K562 (cell line): ENCODE data around the gene PTH1R.

Experiments
- CTCF ChIP-seq, 3 experiments: IDR thresholded peaks in 2 of 3; conservative IDR thresholded peaks in 1 of 3; 2 replicates each; pipeline ENCODE4 v1.5.1; 2011 to 2012; ENCODE audit warnings: low read length in 3 of 3, mild to moderate bottlenecking in 3 of 3, control low read depth in 2 of 3, improper control_type of control experiment in 1 of 3, inconsistent platforms in 1 of 3, low read depth in 1 of 3, mixed read lengths in 1 of 3, moderate library complexity in 1 of 3; ENCODE audit not compliant: insufficient read depth in 2 of 3
- POLR2A ChIP-seq: fragments of 450-650 bp; conservative IDR thresholded peaks from 2 replicates; pipeline ENCODE4 v1.6.1; 2016
- TAF1 ChIP-seq: IDR thresholded peaks from 2 replicates; pipeline ENCODE4 v1.6.1; 2011; ENCODE audit warnings: mild to moderate bottlenecking, low read length, moderate library complexity; ENCODE audit not compliant: insufficient read depth, control insufficient read depth, severe bottlenecking; ENCODE audit errors: extremely low read depth

DNA sequence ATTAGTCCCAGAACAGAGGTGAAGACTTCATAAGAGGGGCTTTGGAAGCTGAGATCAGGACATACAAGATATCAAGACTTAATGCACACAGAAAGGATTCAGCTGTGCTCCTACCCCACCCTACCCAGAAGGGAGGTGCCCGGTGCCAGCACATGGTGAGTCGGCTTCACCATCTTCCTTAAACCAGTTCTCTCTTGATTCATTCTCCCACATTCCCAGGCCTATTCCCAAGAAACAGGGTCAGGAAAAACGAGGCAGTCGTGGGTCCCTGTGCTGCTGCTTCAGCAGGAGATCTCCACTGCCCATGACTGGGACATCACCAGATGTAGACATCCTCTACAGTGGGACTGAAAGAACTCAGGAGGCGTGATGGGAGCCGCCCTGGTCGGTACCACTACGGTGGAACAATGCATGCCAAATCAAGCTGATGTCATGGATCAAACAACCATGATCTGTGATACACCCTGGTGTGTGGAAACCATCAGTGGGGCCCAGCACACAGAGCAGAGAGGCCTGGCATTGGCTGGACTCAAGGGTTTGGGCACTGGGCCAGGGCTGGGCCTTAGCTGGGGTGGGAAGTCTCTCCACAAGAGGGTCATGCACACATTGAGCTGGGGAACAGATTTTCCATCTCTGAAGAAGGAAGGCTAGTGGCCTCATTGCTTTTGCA is 57.1 kb downstream of the PTH1R start:
- TF ChIP-seq TAF1: no peak
- no peak for TF ChIP-seq CTCF (IDR thresholded peaks at IDR 0.05 in 2 of 3, conservative IDR thresholded peaks at IDR 0.05 in 1 of 3; ENCODE audit: insufficient read depth in 2 of 3, low read depth in 1 of 3, low read length in 3 of 3)
- peak; percentile 6; the same call in 1 of the 2 replicates for TF ChIP-seq POLR2A
